LNCaP clone FGC (cell line): ENCODE data around the gene TADA2B.
A peak's percentile ranks its signal among the peaks of the same experiment; 100 is the strongest.

Experiments used
- DNase-seq: peaks from one replicate; pipeline ENCODE4 v3.0.0-alpha.2; 2011; ENCODE audit warnings: low read depth
- H3K4me3 ChIP-seq: 2 replicates; pipeline ENCODE4 v1.5.1; 2011; ENCODE audit warnings: mild to moderate bottlenecking, low read depth, low read length, control low read depth
- TF ChIP-seq, protein P1 (sequence below): IDR thresholded peaks from 2 replicates; pipeline ENCODE4 v1.5.1; 2012; ENCODE audit warnings: mild to moderate bottlenecking; ENCODE audit not compliant: control insufficient read depth, insufficient read depth; ENCODE audit errors: extremely low read depth

Gene TADA2B

DNA sequence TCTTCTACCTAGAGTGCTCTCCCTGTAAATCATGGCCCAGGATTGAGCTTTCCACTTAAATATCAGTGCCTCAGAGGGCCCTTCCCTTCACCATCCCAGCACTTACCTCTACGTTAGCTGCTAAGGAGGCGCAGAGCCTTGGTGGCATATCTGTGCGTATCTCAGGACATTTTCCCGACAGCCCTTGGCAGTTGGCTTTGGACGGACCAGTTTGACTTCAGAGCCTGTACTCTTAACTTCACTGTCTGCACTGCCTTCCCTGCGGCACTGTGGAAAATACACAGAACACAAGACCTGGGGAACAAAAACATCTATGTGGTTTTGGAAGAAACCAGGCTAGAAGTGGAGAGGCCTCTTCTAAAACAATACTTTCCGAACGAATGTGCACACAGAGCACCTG lies 2.4 kb downstream of the TADA2B start:
- peak overlapping the region; percentile 94 for H3K4me3 ChIP-seq
- TF ChIP-seq, protein P1, sequence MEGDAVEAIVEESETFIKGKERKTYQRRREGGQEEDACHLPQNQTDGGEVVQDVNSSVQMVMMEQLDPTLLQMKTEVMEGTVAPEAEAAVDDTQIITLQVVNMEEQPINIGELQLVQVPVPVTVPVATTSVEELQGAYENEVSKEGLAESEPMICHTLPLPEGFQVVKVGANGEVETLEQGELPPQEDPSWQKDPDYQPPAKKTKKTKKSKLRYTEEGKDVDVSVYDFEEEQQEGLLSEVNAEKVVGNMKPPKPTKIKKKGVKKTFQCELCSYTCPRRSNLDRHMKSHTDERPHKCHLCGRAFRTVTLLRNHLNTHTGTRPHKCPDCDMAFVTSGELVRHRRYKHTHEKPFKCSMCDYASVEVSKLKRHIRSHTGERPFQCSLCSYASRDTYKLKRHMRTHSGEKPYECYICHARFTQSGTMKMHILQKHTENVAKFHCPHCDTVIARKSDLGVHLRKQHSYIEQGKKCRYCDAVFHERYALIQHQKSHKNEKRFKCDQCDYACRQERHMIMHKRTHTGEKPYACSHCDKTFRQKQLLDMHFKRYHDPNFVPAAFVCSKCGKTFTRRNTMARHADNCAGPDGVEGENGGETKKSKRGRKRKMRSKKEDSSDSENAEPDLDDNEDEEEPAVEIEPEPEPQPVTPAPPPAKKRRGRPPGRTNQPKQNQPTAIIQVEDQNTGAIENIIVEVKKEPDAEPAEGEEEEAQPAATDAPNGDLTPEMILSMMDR: no peak

DNA sequence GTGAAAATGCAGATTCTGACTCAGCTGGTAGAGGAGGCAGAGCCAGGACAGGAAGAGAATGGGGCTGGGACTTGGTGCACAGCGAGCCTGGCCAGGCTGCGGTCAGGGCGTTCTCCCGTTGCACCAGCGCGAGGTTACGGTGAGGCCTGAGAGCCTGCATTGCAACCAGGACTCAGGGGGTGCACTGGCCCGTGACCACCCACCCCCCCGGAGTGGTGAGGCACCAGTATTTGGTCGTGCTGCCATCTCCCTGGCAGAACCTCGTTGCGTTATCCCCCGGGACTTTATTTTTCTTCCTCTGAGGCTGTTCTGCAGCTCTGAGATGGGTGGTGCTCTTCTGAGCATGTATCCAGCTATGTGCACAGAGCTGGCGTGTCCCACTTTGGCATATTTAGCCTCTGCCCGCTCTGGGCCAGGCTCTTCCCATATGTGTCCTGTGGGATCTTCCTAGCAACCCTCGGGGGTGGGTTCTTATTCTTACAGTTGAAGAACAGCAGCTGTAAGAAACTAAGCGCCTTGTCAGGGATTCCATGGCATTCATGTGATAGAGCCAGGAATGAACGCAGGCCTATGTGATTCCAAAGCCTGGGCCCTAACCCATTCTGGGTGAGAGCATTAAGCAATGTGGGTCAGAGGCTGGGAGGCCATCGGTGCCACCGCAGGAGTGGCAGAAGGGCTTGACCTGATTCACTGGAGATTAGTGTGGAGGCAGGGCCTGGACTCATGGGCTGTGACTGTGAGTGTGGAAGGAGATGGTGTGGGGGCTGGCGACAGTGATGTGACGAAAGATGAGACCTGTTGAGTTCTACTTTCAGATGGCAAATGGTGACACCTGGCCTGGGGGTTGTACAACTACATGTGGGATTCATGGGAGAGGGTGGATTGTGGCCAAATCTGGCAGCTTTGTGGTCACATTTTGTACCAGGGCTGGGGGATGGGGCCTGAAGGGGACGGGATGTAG lies 3.1 kb downstream of the TADA2B start:
- TF ChIP-seq, protein P1: no peak
- DNase-seq: no peak
- peak overlapping the region; percentile 94 for H3K4me3 ChIP-seq

More for the DNA sequence above, 2.4 kb downstream of the TADA2B start:
- DNase-seq: peak; percentile 58

DNA sequence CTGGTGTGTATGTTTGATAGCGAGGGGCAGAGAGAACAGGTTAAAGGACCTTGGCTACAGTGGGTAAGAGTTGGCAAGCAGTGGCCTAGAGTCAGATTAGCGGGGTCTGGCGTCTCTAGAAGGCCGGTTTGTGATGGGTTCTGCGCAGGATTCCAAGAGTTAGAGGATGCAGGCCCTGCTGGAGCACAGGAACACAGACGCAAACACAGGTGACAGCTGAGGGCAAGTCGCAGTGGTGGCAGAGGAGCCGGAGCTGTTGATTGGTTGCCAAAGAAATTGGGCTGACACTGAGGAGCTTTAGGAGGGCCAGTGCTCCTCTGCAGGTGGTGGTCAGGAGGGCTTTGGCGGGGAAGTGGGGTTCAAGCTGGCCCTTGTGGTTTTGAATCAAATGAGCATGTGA lies 3.8 kb downstream of the TADA2B start:
- TF ChIP-seq, protein P1: no peak
- H3K4me3 ChIP-seq: no peak overlapping the region
- no peak for DNase-seq

DNA sequence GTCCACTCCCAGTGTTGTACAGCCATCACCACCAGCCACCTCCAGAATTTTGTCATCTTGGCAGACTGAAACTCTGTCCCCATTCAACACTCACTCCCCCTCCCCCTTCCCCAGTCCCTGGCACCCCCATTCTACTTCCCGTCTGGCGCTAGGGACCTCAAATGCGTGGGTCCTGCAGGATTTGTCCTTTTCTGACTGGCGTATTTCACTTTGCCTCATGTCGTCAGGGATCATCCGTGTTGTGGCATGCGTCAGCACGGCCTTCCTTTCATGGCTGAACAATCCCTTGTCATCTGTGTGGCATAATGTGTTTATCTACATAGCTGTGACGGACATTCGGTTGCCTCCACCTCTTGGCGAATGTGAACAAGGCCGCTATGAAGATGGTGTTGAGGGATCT lies 5.5 kb downstream of the TADA2B start:
- TF ChIP-seq, protein P1: no peak
- DNase-seq: no peak
- no peak overlapping the region for H3K4me3 ChIP-seq

GRCh38 chr4:7049295-7049694 lies 6.1 kb downstream of the TADA2B start:
- no peak for DNase-seq
- TF ChIP-seq, protein P1: no peak

DNA sequence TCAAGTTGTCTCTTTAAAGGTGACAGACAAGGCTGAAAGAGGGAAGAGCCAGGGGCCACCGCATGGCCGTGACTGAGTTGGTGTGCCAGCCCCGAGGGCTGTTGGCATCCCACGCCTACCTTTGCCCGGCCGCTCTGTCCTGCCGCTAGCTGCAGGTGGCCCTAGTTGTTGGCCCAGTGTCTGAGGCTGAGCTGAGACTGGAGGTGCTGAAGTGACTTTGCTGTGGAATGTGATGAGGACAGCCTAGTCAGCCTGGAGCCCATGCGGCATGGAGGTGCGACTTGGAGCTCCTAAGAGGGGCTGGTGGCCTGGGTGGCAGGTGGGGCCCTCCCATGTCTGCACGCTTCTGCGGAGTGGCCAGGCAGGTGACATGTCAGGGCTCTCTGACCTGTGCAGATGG lies 6.6 kb downstream of the TADA2B start:
- H3K4me3 ChIP-seq: no peak overlapping the region
- TF ChIP-seq, protein P1: no peak
- DNase-seq: no peak

More at GRCh38 chr4:7049295-7049694, 6.1 kb downstream of the TADA2B start:
- no peak overlapping the region for H3K4me3 ChIP-seq
